Measurements from ENCODE around the gene ZYG11B. TPM values are rescaled to one million over a fixed set of nuclear protein-coding genes. Genes with fewer than 3 reads are reported as not detected.

Gene ZYG11B
- total and polyA plus RNA-seq, 2 donors (not counting 3 experiments of a cell fraction or from before 2014, with no cell fraction given) = 8.2 to 27.2 TPM

GRCh38 chr1:52738893-52739292 is 12.6 kb downstream of the ZYG11B start:
- ChIA-PET CTCF (interaction anchor here (1.0 to 2.1 kb wide), 4 partner anchors 9 to 32 kb away, joined by 3 to 6 read pairs (median 4); partner anchors contain the start of gene ZYG11B), POLR2A (interaction anchor here (0.7 kb wide), 1 partner anchor 578 kb away, joined by 3 read pairs; no protein-coding TSS in a partner anchor)
- H3K9ac ChIP-seq (replicated peaks; ENCODE audit: extremely low read depth, insufficient read depth, low read length) = no peak overlapping the region
- no peak overlapping the region for H3K4me3 ChIP-seq (replicated peaks in 1 of 3; ENCODE audit: insufficient read depth in 1 of 3, low read depth in 1 of 3, low read length in 3 of 3)
- TF ChIP-seq EZH2 (IDR thresholded peaks at IDR 0.05; ENCODE audit: borderline replicate concordance, low read depth, low read length, severe bottlenecking) = no peak
- no peak for TF ChIP-seq POLR2A (IDR thresholded peaks at IDR 0.05; ENCODE audit: low read depth, low read length)
- no peak for TF ChIP-seq FOS (IDR thresholded peaks at IDR 0.05; ENCODE audit: borderline replicate concordance, insufficient read depth, low read length)
- TF ChIP-seq JUN (IDR thresholded peaks at IDR 0.05; ENCODE audit: borderline replicate concordance, insufficient read depth, insufficient read length, low read depth) = no peak
- no peak for TF ChIP-seq MAX (IDR thresholded peaks at IDR 0.05; ENCODE audit: insufficient read depth, insufficient read length)
- no peak for TF ChIP-seq GATA2 (IDR thresholded peaks at IDR 0.05; ENCODE audit: insufficient read depth, insufficient read length, low read depth, low read length)
- no peaks in the 10 kb centered on the region for H3K27me3 ChIP-seq (ENCODE audit: control insufficient read depth in 2 of 2, insufficient read depth in 2 of 2, low read length in 2 of 2)
- FAIRE-seq (no peak), DNase-seq (ENCODE audit: low read depth, low spot score) (no peak)
- no peaks in the 10 kb centered on the region for H3K9me1 ChIP-seq (replicated peaks; ENCODE audit: control insufficient read depth, extremely low read depth, insufficient read depth, low read length)
- no peaks in the 10 kb centered on the region for H3K9me3 ChIP-seq (replicated peaks; ENCODE audit: control insufficient read depth, insufficient read depth, low read length)
- no peak overlapping the region for H2AFZ ChIP-seq (ENCODE audit: low read depth, low read length)
- H3K4me2 ChIP-seq (ENCODE audit: insufficient read depth, low read length) = no peak overlapping the region
- H3K79me2 ChIP-seq (ENCODE audit: control insufficient read depth, insufficient read depth, low read length) = peaks cover 13% of the 10 kb centered on the region
- no peaks in the 10 kb centered on the region for H3K36me3 ChIP-seq (ENCODE audit: control insufficient read depth in 2 of 2, extremely low read depth in 1 of 2, insufficient read depth in 2 of 2, low read length in 2 of 2)
- dilution Hi-C loops (cut with MboI; ENCODE audit: extremely low pct_ligation_motif_present, low sequenced_read_pairs) = no loop called here
- H3K27ac ChIP-seq (ENCODE audit: insufficient read depth, low read depth, low read length) = no peak overlapping the region
- intact Hi-C loops (cut with micrococcal nuclease) = no loop called here
- BruUV-seq (replicated peaks) = no TSS peak
- H3K4me1 ChIP-seq (ENCODE audit: control insufficient read depth, extremely low read depth, insufficient read depth, low read length) = no peaks in the 10 kb centered on the region
- no peaks in the 10 kb centered on the region for H4K20me1 ChIP-seq (replicated peaks; ENCODE audit: control insufficient read depth, extremely low read depth, insufficient read depth, low read length)

- ChIA-PET POLR2A (interaction anchor here (1.3 kb wide), 1 partner anchor 215 kb away, joined by 6 read pairs; no protein-coding TSS in a partner anchor), CTCF (interaction anchor here (1.1 kb wide), 1 partner anchor 18 kb away, joined by 3 read pairs; no protein-coding TSS in a partner anchor)
- Histone ChIP-seq H3K9ac (replicated peaks; ENCODE audit: extremely low read depth, insufficient read depth, low read length) (no peak overlapping the region), H3K9me1 (replicated peaks; ENCODE audit: control insufficient read depth, extremely low read depth, insufficient read depth, low read length) (no peaks in the 10 kb centered on the region), H3K36me3 (ENCODE audit: control insufficient read depth in 2 of 2, extremely low read depth in 1 of 2, insufficient read depth in 2 of 2, low read length in 2 of 2) (no peaks in the 10 kb centered on the region), H3K27me3 (ENCODE audit: control insufficient read depth in 2 of 2, insufficient read depth in 2 of 2, low read length in 2 of 2) (no peaks in the 10 kb centered on the region), H4K20me1 (replicated peaks; ENCODE audit: control insufficient read depth, extremely low read depth, insufficient read depth, low read length) (no peaks in the 10 kb centered on the region), H3K79me2 (ENCODE audit: control insufficient read depth, insufficient read depth, low read length) (peaks cover 10% of the 10 kb centered on the region), H3K9me3 (replicated peaks; ENCODE audit: control insufficient read depth, insufficient read depth, low read length) (no peaks in the 10 kb centered on the region), H3K4me2 (ENCODE audit: insufficient read depth, low read length) (no peak overlapping the region), H3K4me1 (ENCODE audit: control insufficient read depth, extremely low read depth, insufficient read depth, low read length) (no peaks in the 10 kb centered on the region), H2AFZ (ENCODE audit: low read depth, low read length) (no peak overlapping the region), H3K4me3 (replicated peaks in 1 of 3; ENCODE audit: insufficient read depth in 1 of 3, low read depth in 1 of 3, low read length in 3 of 3) (no peak overlapping the region), H3K27ac (ENCODE audit: insufficient read depth, low read depth, low read length) (no peak overlapping the region)
- intact Hi-C loops (cut with micrococcal nuclease) (no loop called here), dilution Hi-C loops (cut with MboI; ENCODE audit: extremely low pct_ligation_motif_present, low sequenced_read_pairs) (no loop called here)
- BruUV-seq (replicated peaks) = no TSS peak
- DNase-seq (ENCODE audit: low read depth, low spot score) (no peak), FAIRE-seq (peak; percentile 15)
- TF ChIP-seq JUN (IDR thresholded peaks at IDR 0.05; ENCODE audit: borderline replicate concordance, insufficient read depth, insufficient read length, low read depth) (no peak), FOS (IDR thresholded peaks at IDR 0.05; ENCODE audit: borderline replicate concordance, insufficient read depth, low read length) (no peak), POLR2AphosphoS5 (IDR thresholded peaks at IDR 0.05; ENCODE audit: insufficient read depth, low read depth, low read length) (no peak), EZH2 (IDR thresholded peaks at IDR 0.05; ENCODE audit: borderline replicate concordance, low read depth, low read length, severe bottlenecking) (no peak), MYC (IDR thresholded peaks at IDR 0.05; ENCODE audit: low read depth, low read length) (no peak)
These were observed 13.6 kb downstream of the ZYG11B start for GRCh38 chr1:52739699-52740467.
